ENCODE data around the gene MKKS. TPM values are rescaled to one million over a fixed set of nuclear protein-coding genes. Genes with fewer than 3 reads are reported as not detected.
A peak's percentile ranks its signal among the peaks of the same experiment; 100 is the strongest.

The MKKS gene
- total and polyA plus RNA-seq, 2 of the 13 experiments (the other 11 are each of a cell fraction or from before 2014, with no cell fraction given): 26.7 to 34.5 TPM

GRCh38 chr20:10436053-10436699, 2.2 kb upstream of the MKKS start (continued):
- no peak for TF ChIP-seq PBX2 (CRISPR knock-in tag; IDR thresholded peaks at IDR 0.05)
- TF ChIP-seq, protein P1, sequence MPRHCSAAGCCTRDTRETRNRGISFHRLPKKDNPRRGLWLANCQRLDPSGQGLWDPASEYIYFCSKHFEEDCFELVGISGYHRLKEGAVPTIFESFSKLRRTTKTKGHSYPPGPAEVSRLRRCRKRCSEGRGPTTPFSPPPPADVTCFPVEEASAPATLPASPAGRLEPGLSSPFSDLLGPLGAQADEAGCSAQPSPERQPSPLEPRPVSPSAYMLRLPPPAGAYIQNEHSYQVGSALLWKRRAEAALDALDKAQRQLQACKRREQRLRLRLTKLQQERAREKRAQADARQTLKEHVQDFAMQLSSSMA (CRISPR knock-in tag; IDR thresholded peaks at IDR 0.05): no peak
- TF ChIP-seq ZNF678 (CRISPR knock-in tag; IDR thresholded peaks at IDR 0.05): no peak
- 0 out of 2 replicates have a peak, but pooled peaks have one; percentile 29 for TF ChIP-seq ZNF501 (CRISPR knock-in tag; IDR thresholded peaks at IDR 0.05)
- 0 out of 2 replicates have a peak, but pooled peaks have one; percentile 12 for TF ChIP-seq ZNF878 (CRISPR knock-in tag; IDR thresholded peaks at IDR 0.05)
- no peak for TF ChIP-seq ELF3 (CRISPR knock-in tag; IDR thresholded peaks at IDR 0.05)
- peak; percentile 25; the same call in 1 of the 2 replicates for TF ChIP-seq ZMYM2 (CRISPR knock-in tag; IDR thresholded peaks at IDR 0.05)
- no peak for TF ChIP-seq ZNF704 (CRISPR knock-in tag; IDR thresholded peaks at IDR 0.05; ENCODE audit: borderline replicate concordance)
- TF ChIP-seq ETS1 (CRISPR knock-in tag; IDR thresholded peaks at IDR 0.05): no peak
- TF ChIP-seq CCDC6 (CRISPR knock-in tag; IDR thresholded peaks at IDR 0.05): 0 out of 2 replicates have a peak, but pooled peaks have one; percentile 9
- no peak for TF ChIP-seq SNAI1 (CRISPR knock-in tag; IDR thresholded peaks at IDR 0.05; ENCODE audit: borderline replicate concordance)

Data from HepG2 (cell line).